Liver (tissue), 9 donors: Measurements from ENCODE around the gene MCTP1. TPM values are rescaled to one million over a fixed set of nuclear protein-coding genes. Genes with fewer than 3 reads are reported as not detected.

Experiments used
- DNase-seq: peaks from one replicate; pipeline ENCODE4 v3.0.0-alpha.2; 2017; ENCODE audit warnings: low spot score
- H3K27ac ChIP-seq, 2 donors: one replicate each; pipeline ENCODE4 v1.7.0; 2013; ENCODE audit warnings: inconsistent platforms in 2 of 2, low read length in 2 of 2, control low read depth in 1 of 2, low read depth in 1 of 2, mild to moderate bottlenecking in 1 of 2
- H3K27me3 ChIP-seq, 4 donors: one replicate each; pipeline versions ENCODE4 v1.6.1 to v1.7.0; 2013; ENCODE audit warnings: low read length in 3 of 4, inconsistent platforms in 1 of 4, mild to moderate bottlenecking in 1 of 4, moderate library complexity in 1 of 4; ENCODE audit not compliant: control insufficient read depth in 4 of 4, insufficient read depth in 4 of 4
- H3K36me3 ChIP-seq, 4 donors: one replicate each; pipeline versions ENCODE4 v1.6.1 to v1.7.0; 2013; ENCODE audit warnings: low read length in 3 of 4, mild to moderate bottlenecking in 3 of 4, low read depth in 1 of 4, moderate library complexity in 1 of 4; ENCODE audit not compliant: control insufficient read depth in 4 of 4, insufficient read depth in 3 of 4
- H3K4me1 ChIP-seq, 4 donors: one replicate each; pipeline versions ENCODE4 v1.6.1 to v1.7.0; 2013; ENCODE audit warnings: low read length in 3 of 4, mild to moderate bottlenecking in 3 of 4, moderate library complexity in 1 of 4; ENCODE audit not compliant: control insufficient read depth in 4 of 4, insufficient read depth in 4 of 4
- H3K4me3 ChIP-seq, 3 donors: one replicate each; pipeline versions ENCODE4 v1.6.1 to v1.7.0; 2013; ENCODE audit warnings: low read length in 3 of 3, control low read depth in 1 of 3, low read depth in 1 of 3, mild to moderate bottlenecking in 1 of 3
- H3K9ac ChIP-seq, 2 donors: one replicate each; pipeline ENCODE4 v1.7.0; 2013; ENCODE audit warnings: low read length in 2 of 2, mild to moderate bottlenecking in 2 of 2, moderate library complexity in 2 of 2, control low read depth in 1 of 2, low read depth in 1 of 2
- H3K9me3 ChIP-seq, 4 donors: one replicate each; pipeline versions ENCODE4 v1.6.1 to v1.7.0; 2013; ENCODE audit warnings: low read length in 3 of 4; ENCODE audit not compliant: control insufficient read depth in 4 of 4
- ATF3 ChIP-seq: IDR thresholded peaks from 2 replicates; pipeline ENCODE4 v1.6.1; 2016; ENCODE audit warnings: antibody characterized with exemption
- EGR1 ChIP-seq, 2 donors: IDR thresholded peaks; 2 replicates each; pipeline ENCODE4 v1.6.1; 2016 to 2018; ENCODE audit warnings: antibody characterized with exemption in 2 of 2, low read depth in 2 of 2
- FOXA1 ChIP-seq: IDR thresholded peaks from 2 replicates; pipeline ENCODE4 v1.6.1; 2016; ENCODE audit warnings: antibody characterized with exemption
- FOXA2 ChIP-seq: IDR thresholded peaks from 2 replicates; pipeline ENCODE4 v1.6.1; 2016; ENCODE audit warnings: antibody characterized with exemption
- GABPA ChIP-seq, 2 donors: IDR thresholded peaks in 1 of 2; conservative IDR thresholded peaks in 1 of 2; 2 replicates each; pipeline ENCODE4 v1.6.1; 2016; ENCODE audit warnings: antibody characterized with exemption in 2 of 2, mild to moderate bottlenecking in 1 of 2, moderate library complexity in 1 of 2
- HNF4A ChIP-seq, 2 donors: conservative IDR thresholded peaks; 2 replicates each; pipeline ENCODE4 v1.6.1; 2016; ENCODE audit warnings: antibody characterized with exemption in 2 of 2, mild to moderate bottlenecking in 2 of 2
- HNF4G ChIP-seq: IDR thresholded peaks from 2 replicates; pipeline ENCODE4 v1.6.1; 2016; ENCODE audit warnings: antibody characterized with exemption
- JUND ChIP-seq, 2 donors: IDR thresholded peaks; 2 replicates each; pipeline ENCODE4 v1.6.1; 2016; ENCODE audit warnings: antibody characterized with exemption in 2 of 2
- MAX ChIP-seq: IDR thresholded peaks from 2 replicates; pipeline ENCODE4 v1.6.1; 2016; ENCODE audit warnings: antibody characterized with exemption
- NR2F2 ChIP-seq: IDR thresholded peaks from 2 replicates; pipeline ENCODE4 v1.6.1; 2016; ENCODE audit warnings: antibody characterized with exemption
- REST ChIP-seq: IDR thresholded peaks from 2 replicates; pipeline ENCODE4 v1.6.1; 2016; ENCODE audit warnings: antibody characterized with exemption, mild to moderate bottlenecking
- RXRA ChIP-seq, 2 donors: IDR thresholded peaks; 2 replicates each; pipeline ENCODE4 v1.6.1; 2017 to 2018; ENCODE audit warnings: antibody characterized with exemption in 2 of 2, mild to moderate bottlenecking in 1 of 2
- SP1 ChIP-seq: IDR thresholded peaks from 2 replicates; pipeline ENCODE4 v1.6.1; 2018; ENCODE audit warnings: antibody characterized with exemption, mild to moderate bottlenecking
- YY1 ChIP-seq: IDR thresholded peaks from 2 replicates; pipeline ENCODE4 v1.6.1; 2016; ENCODE audit warnings: antibody characterized with exemption, mild to moderate bottlenecking
- ZBTB33 ChIP-seq: IDR thresholded peaks from 2 replicates; pipeline ENCODE4 v1.6.1; 2016; ENCODE audit warnings: antibody characterized with exemption
- WGBS: extraction: QIAGEN DNeasy Blood & Tissue Kit; methylation state at CpG from one replicate; pipeline ENCODE4 v1.1.7; 2013; 5-methylcytosine and 5-hydroxymethylcytosine counted together
- polyA plus RNA-seq, 2 donors: library from polyadenylated mRNA; stranded (reverse) in 1 of 2; unstranded in 1 of 2; fragments of 200-250 nt in 1 of 2; fragments of >200 nt in 1 of 2; fragmentation: Nextera tagmentation in 1 of 2; extraction: Ambion mirVana in 1 of 2; gene quantifications; one replicate each; pipeline versions ENCODE4 v1.2.1 to v1.2.3, GENCODE V29; 2013 to 2015
- total RNA-seq, 2 donors: library from RNA; depleted of rRNA; stranded (reverse); fragments of >200 nt; gene quantifications; one replicate each; pipeline ENCODE4 v1.2.3, GENCODE V29; 2014
- TF ChIP-seq, protein P1 (sequence below): fragments of 150-350 bp; IDR thresholded peaks from 2 replicates; pipeline ENCODE4 v1.5.1; 2017; ENCODE audit warnings: improper control_type of control experiment, low read depth, low read length; ENCODE audit not compliant: missing input control
- donor health status: healthy.
- donor health status: healthy.
- donor health status: healthy.
- donor health status: healthy.
- donor health status: healthy.

MCTP1 gene
- total and polyA plus RNA-seq, 4 donors: 0.67 to 7.6 (median 4.3) TPM

GRCh38 chr5:94779684-94780083 lies 505.2 kb downstream of the MCTP1 start:
- Histone ChIP-seq H3K9me3 (no peaks in the 10 kb centered on the region), H3K4me1 (no peaks in the 10 kb centered on the region), H3K9ac (no peak overlapping the region), H3K36me3 (no peaks in the 10 kb centered on the region), H3K4me3 (no peak overlapping the region), H3K27me3 (no peaks in the 10 kb centered on the region), H3K27ac (no peak overlapping the region)
- WGBS: 86% methylated on average over 1 of the region's 1 CpG
- TF ChIP-seq FOXA1: no peak
- TF ChIP-seq MAX: no peak
- TF ChIP-seq HNF4G: no peak
- TF ChIP-seq NR2F2: no peak
- TF ChIP-seq EGR1 (IDR thresholded peaks at IDR 0.05; ENCODE audit: low read depth in 2 of 2): no peak
- TF ChIP-seq RXRA (IDR thresholded peaks at IDR 0.05): no peak
- TF ChIP-seq ZBTB33: no peak
- no peak for DNase-seq

GRCh38 chr5:94778732-94779131 lies 506.2 kb downstream of the MCTP1 start:
- no peak overlapping the region for H3K4me3 ChIP-seq
- H3K36me3 ChIP-seq: no peaks in the 10 kb centered on the region
- no peaks in the 10 kb centered on the region for H3K27me3 ChIP-seq
- no peak for TF ChIP-seq EGR1 (IDR thresholded peaks at IDR 0.05; ENCODE audit: low read depth in 2 of 2)
- TF ChIP-seq NR2F2: no peak
- no peak for TF ChIP-seq HNF4A (conservative IDR thresholded peaks at IDR 0.05)
- no peak for TF ChIP-seq REST
- no peak for TF ChIP-seq JUND (IDR thresholded peaks at IDR 0.05)
- TF ChIP-seq HNF4G: no peak
- TF ChIP-seq ATF3: no peak
- TF ChIP-seq GABPA (IDR thresholded peaks at IDR 0.05 in 1 of 2, conservative IDR thresholded peaks at IDR 0.05 in 1 of 2): no peak
- no peak for TF ChIP-seq FOXA2
- WGBS: 66% methylated on average over 3 of the region's 3 CpGs
- no peak for DNase-seq
- no peaks in the 10 kb centered on the region for H3K9me3 ChIP-seq
- H3K4me1 ChIP-seq: no peaks in the 10 kb centered on the region
- no peak overlapping the region for H3K9ac ChIP-seq
- no peak overlapping the region for H3K27ac ChIP-seq

GRCh38 chr5:94778299-94778698 lies 506.6 kb downstream of the MCTP1 start:
- Histone ChIP-seq H3K9me3 (no peaks in the 10 kb centered on the region), H3K4me1 (no peaks in the 10 kb centered on the region), H3K4me3 (no peak overlapping the region), H3K9ac (no peak overlapping the region), H3K36me3 (no peaks in the 10 kb centered on the region), H3K27me3 (no peaks in the 10 kb centered on the region), H3K27ac (no peak overlapping the region)
- DNase-seq: no peak
- 72% methylated on average over 5 of the region's 5 CpGs for WGBS
- TF ChIP-seq YY1: no peak
- no peak for TF ChIP-seq REST
- TF ChIP-seq JUND (IDR thresholded peaks at IDR 0.05): no peak
- no peak for TF ChIP-seq NR2F2
- TF ChIP-seq FOXA1: no peak
- TF ChIP-seq RXRA (IDR thresholded peaks at IDR 0.05): no peak
- TF ChIP-seq SP1: no peak
- TF ChIP-seq, protein P1, sequence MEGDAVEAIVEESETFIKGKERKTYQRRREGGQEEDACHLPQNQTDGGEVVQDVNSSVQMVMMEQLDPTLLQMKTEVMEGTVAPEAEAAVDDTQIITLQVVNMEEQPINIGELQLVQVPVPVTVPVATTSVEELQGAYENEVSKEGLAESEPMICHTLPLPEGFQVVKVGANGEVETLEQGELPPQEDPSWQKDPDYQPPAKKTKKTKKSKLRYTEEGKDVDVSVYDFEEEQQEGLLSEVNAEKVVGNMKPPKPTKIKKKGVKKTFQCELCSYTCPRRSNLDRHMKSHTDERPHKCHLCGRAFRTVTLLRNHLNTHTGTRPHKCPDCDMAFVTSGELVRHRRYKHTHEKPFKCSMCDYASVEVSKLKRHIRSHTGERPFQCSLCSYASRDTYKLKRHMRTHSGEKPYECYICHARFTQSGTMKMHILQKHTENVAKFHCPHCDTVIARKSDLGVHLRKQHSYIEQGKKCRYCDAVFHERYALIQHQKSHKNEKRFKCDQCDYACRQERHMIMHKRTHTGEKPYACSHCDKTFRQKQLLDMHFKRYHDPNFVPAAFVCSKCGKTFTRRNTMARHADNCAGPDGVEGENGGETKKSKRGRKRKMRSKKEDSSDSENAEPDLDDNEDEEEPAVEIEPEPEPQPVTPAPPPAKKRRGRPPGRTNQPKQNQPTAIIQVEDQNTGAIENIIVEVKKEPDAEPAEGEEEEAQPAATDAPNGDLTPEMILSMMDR: no peak
